Right lung (tissue), 5 donors: Measurements from ENCODE around the gene GBP6. TPM values are rescaled to one million over a fixed set of nuclear protein-coding genes. Genes with fewer than 3 reads are reported as not detected.
A peak's percentile ranks its signal among the peaks of the same experiment; 100 is the strongest.
"Not testable (repeated sequence)": the region's sequence is repeated elsewhere in the genome, so short reads cannot be mapped to it uniquely, and the experiment has no call there.

Experiments
- DNase-seq, 2 donors: peaks; one replicate each; pipeline ENCODE4 v3.0.0-alpha.2; 2013
- polyA plus RNA-seq, 5 donors: library from polyadenylated mRNA; unstranded; fragments of 120-200 nt; gene quantifications; one replicate each; pipeline versions ENCODE4 v1.2.1 to v1.2.3, GENCODE V29; 2013; ENCODE audit warnings: inconsistent platforms in 1 of 5, low replicate concordance in 1 of 5; ENCODE audit not compliant: insufficient read length in 5 of 5, insufficient read depth in 1 of 5

The GBP6 gene
- polyA plus RNA-seq, 5 donors: 0.21 to 1.1 (median 0.60) TPM

DNA sequence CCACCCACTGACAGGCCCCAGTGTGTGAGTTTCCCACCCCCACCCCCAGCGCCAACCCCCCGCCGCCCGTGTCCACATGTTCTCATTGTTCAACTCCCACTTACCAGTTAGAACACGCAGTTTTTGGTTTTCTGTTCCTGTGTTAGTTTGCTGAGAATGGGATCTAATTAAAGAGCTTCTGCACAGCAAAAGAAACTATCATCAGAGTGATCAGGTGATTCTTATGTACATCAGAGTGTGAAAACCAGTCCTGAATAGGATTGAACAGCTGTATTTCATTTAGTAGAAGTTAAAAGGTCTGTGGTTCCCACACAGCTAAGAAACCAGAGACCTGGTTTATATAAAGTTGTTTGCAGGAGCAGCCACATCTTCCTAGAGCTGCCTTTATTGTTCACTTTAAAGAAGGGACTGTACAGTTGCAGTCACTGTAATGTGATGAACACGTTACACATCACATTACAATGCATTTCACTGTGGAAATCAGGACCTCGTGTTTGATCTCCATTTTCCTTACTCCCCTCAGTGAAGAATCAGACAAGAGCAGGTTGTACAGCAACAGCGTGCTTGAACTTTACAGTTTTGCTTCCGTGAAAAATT lies 1.2 kb downstream of the GBP6 start:
- DNase-seq: no peak

DNA sequence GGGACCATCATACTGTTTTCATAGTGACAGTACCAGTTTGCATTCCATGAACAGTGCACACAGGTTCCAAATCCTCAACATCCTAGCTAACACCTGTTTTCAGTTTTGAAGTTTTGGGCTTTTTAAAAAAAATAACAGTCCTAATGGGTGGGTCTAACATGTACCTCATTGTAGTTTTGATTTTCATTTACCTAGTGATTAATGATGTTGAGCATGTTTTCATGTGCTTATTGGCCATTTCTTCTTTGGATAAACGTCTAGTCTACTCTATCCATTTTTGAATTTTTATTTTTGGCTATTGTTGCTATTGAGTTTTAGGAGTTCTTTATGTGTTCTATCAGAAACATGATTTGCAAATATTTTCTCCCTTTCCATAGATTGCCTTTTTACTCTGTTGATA lies 3.4 kb downstream of the GBP6 start:
- DNase-seq: no peak

DNA sequence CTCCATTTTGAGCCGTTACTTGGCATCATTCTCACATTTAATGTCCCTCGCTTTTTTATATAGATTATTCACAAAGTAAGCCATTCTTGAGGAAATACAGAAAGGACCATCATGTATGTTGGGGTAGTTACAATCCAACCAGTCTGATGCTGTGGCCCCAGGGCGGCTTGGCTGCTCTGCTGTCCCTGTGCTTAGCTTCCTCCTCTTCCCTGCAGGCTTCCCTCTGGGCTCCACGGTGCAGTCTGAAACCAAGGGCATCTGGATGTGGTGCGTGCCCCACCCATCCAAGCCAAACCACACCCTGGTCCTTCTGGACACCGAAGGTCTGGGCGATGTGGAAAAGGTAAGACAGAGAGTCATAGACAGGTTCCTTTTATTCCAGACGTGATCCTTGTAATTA lies 5.5 kb downstream of the GBP6 start:
- no peak for DNase-seq

DNA sequence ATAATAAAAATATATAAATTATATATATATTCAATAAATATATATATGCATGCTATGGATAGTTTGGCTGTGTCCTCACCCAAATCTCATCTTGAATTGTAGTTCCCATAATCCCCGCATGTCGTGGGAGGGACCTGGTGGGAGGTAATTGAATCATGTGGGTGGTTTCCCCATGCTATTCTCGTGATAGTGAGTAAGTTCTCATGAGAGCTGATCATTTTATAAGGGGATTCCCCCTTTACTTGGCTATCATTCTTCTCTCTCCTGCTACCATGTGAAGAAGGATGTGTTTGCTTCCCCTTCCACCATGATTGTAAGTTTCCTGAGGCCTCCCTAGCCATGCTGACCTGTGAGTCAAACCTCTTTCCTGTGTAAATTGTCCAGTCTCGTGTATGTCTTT lies 10.0 kb downstream of the GBP6 start:
- DNase-seq: not testable (repeated sequence)

DNA sequence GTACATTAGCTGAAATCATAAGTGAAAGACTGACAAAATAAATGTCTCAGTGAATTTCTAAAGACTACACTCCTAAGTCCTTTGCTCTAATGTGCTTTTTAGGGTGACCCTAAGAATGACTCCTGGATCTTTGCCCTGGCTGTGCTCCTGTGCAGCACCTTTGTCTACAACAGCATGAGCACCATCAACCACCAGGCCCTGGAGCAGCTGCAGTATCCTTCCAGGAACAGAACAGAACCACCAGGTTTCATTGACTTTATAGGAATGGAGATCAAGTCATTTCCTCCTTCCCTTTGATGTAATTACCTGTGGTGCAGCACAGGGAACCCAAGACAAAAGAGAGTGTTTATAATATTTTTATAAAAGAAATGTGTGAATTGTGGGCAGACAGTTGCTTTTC lies 14.1 kb downstream of the GBP6 start:
- no peak for DNase-seq

DNA sequence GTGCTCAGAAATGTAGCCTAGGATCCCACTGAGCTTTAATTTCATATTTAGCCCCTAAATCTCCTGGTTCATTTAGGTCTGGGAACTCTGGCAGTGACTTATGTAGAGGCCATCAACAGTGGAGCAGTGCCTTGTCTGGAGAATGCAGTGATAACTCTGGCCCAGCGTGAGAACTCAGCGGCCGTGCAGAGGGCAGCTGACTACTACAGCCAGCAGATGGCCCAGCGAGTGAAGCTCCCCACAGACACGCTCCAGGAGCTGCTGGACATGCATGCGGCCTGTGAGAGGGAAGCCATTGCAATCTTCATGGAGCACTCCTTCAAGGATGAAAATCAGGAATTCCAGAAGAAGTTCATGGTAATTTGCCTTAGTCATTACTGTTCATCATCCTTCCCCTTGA lies 17.8 kb downstream of the GBP6 start:
- DNase-seq: no peak

DNA sequence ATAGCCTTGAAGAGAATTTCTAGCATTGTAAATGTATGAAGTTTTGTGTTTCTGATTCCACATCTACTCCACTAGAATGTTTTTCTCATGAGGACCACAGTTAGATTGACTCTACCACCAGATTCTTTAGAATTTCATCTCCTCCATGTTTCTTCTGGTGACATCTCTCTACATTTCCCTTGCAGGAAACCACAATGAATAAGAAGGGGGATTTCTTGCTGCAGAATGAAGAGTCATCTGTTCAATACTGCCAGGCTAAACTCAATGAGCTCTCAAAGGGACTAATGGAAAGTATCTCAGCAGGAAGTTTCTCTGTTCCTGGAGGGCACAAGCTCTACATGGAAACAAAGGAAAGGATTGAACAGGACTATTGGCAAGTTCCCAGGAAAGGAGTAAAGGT lies 18.6 kb downstream of the GBP6 start:
- DNase-seq: no peak

DNA sequence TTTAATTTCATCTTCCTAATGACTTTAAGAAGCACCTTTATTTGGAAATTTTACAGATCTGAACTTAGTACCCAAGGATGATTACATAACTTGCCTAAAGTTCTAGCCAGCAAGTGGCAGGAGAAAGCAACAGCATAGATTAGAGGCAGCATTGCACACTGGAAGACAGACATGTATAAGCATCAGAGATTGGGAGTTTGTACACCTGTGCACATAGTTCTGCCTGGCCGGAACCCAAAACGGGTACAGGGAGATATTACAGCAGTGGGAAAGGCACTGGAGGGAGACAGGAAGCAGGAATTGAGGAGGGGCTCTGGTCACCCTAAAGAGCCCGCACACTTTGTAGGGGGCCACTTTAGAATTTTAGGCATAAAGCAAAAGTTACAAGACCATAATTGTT lies 19.3 kb downstream of the GBP6 start:
- DNase-seq: no peak

DNA sequence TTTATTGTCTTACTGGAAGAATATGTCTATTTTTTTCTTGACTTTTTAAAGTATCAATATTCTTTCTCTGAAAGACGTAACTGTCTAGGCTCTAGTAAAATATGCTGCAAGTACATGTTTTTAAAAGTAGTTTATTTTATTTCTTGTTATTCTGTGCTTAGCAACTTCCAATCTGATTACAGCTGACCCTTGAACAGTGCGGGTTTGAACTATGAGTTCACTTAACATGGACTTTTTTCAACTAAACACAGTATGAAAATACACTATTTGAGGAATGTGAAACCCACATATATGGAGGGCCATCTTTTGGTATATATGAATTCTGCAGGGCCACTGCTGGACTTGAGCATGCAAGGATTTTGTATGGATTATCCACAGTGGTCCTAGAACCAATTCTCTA lies 26.8 kb downstream of the GBP6 start:
- no peak for DNase-seq

DNA sequence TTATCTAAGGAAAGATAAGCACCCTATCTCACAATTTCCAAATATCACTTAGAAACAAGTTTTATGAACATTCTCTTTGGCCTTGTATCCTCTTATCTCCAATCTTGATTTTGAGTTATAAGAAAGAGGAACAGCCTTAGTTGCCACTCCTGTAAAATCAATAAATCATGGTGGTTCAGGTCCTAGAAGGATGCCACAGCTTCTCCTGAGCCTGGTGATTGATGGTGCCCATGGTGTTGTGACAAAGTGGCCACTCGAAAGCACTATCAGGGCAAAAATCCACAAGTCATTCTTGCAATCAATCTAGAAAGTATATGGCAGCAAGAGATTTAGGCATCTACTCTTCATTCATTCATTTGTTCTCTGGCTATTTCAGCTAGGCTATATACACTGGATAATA lies 27.8 kb downstream of the GBP6 start:
- DNase-seq: no peak

DNA sequence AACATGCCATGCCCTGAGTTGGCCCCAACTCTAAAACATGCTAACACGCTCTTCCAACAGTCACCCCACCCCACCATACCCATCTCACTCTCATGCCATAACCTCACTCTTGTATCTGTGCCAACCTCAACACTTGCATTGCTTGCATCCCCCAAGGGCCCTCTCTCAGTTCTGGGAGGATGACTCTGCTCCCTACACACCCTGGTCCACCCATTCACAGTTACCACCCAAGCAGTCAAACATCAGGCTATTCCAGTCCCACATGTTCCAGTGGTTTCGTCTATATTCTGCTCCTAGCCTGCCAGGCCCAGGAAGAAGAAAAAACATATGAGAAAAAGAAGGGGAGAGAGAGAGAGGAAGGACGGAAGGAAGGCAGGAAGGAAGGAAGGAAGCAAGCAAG lies 31.0 kb downstream of the GBP6 start:
- no peak for DNase-seq

DNA sequence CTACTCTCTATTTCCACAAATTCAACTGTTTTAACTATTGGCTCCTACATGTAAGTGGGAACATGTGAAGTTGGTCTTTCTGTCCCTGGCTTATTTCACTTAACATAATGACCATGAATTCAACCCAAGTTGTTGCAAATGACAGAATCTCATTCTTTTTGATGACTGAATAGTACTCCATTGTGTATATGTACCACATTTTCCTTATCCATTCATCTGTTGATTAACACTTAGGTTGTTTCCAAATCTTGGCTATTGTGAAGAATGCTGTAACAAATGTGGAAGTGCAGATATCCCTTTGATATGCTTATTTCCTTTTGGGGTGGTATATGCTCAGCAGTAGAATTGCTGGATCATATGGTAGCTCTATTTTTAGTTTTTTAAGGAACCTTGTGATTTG lies 33.0 kb downstream of the GBP6 start:
- no peak for DNase-seq

DNA sequence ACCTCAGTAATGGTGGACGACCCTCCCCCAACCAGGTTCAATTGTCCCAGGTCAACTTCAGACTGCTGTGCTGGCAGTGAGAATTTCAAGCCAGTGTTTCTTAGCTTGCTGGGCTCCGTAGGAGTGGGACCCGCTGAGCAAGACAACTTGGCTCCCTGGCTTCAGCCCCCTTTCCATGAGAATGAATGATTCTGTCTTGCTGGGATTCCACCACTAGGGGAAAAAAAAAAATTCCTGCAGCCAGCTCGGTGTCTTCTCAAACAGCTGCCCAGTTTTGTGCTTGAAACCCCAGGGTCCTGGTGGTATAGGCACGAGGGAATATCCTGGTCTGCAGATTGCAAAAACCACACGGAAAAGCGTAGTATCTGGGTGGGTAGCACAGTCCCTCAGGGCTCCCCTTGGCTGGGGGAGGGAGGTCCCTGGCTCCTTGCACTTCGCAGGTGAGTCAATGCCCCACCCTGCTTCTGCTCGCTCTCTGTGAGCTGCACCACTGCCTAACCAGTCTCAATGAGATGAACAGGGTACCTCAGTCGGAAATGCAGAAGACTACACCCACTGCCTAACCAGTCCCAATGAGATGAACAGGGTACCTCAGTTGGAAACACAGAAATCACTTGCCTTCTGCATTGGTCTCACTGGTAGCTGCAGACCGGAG lies 41.5 kb downstream of the GBP6 start:
- DNase-seq: no peak

DNA sequence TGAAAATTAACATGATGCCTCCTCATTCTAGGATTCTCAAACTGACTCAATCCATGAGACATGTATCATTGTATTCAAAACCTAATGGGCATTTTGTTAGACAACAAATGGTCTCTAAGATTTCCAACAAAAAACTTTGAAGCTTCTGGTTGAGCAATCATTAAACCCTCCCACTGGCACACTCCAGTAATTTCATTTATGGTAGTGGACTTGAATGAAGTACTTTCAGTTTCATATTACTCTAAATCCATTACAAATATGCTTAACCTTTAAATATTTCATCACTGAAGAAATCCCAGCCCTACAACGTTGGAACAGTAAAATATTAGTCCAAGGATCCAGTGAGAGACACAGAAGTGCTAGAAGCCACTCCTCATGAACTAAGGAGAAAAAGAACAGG lies 43.5 kb downstream of the GBP6 start:
- DNase-seq: peak; percentile 41 to 55

DNA sequence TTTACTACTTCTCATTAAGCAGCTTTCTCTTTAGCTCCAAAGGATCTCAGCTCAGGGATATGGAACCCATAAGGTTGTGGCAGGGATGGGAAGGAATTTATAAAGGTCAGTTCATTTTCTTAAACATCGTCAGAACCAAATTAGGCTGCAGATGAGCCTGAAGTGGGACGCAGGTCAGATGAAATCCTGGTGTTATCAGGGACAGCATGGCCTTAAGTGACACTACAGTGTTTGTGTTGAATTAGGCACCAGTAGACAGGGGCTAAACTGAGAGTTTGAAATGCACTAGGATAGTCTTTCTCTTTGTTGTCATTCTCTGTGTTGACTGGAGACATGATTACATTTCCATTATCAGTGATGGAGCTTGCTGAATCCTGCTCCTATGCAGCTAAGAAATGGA lies 43.9 kb downstream of the GBP6 start:
- DNase-seq: not testable (repeated sequence)

DNA sequence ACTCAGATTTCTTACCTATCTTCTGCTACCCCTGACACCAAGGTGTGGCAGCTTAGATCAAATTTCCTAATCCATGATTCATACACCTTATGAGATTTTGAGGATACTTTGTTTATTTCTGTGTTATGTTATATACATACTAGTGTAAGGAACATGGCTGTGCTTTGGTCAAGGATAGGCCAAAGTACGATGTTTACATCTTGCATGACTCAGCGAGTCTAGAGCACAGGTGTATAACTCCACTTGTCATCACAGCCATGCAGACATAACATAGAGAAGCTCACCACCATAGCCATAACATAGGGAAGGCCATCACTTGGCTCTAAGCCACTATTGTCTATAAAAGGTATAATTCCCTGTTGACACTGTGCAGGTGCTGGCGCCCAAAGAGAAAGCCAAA lies 61.2 kb downstream of the GBP6 start:
- no peak for DNase-seq

DNA sequence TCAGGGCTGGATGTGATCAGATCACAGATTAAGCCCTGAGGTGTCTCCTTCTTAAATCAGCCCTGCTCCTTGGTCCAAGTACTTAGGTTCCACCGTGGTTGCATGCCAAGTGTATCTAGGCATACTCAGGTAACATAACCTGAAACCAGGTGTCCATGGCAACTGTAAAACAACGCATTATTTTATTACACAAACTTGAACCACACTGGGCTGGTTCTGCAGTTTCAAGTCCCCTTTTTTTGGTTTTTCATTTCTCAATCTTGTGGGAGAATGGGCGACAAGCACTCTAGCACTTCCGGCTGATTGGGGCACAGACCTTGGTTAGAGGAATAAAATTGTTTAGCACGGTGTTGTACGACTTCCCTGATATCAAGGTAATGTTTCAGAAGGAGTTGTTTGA lies 65.2 kb downstream of the GBP6 start:
- DNase-seq: no peak

DNA sequence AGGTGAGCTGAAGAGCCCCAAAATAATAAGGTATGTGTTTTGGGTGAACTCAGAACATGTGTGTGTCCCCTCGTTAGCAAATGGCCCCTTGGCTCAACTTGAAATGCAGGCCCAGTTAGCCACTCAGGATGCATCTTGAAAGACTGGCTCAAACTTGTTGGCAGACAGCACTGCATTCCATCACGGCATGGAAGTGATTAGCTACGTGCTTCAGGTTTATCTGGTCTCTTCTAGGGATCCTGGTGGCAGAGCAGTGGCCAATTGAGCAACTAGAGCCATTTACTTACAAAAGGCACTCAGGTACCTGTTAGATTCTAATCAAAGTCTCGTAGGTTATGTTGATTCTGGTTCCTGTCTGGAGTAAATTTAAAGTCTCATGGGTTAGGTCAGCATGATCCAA lies 65.8 kb downstream of the GBP6 start:
- not testable (repeated sequence) for DNase-seq

DNA sequence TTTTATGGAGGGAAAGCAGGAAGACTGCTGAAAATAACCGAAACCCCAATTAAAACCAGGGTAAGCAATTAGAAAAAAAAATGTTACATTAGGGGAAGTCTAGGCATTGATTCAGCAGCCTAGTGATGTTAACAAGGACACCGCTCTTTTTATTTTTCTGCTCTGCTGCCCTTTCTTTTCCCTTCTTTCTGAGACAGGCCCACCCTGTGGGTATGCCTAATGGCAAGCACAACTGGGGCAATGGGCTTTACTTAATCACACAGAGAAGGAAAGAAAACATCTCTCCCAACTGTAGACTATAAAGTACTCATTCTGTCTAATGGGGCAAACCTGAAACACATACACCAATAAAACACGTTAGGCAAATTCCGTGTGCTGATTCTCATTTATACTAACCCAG lies 69.6 kb downstream of the GBP6 start:
- no peak for DNase-seq

DNA sequence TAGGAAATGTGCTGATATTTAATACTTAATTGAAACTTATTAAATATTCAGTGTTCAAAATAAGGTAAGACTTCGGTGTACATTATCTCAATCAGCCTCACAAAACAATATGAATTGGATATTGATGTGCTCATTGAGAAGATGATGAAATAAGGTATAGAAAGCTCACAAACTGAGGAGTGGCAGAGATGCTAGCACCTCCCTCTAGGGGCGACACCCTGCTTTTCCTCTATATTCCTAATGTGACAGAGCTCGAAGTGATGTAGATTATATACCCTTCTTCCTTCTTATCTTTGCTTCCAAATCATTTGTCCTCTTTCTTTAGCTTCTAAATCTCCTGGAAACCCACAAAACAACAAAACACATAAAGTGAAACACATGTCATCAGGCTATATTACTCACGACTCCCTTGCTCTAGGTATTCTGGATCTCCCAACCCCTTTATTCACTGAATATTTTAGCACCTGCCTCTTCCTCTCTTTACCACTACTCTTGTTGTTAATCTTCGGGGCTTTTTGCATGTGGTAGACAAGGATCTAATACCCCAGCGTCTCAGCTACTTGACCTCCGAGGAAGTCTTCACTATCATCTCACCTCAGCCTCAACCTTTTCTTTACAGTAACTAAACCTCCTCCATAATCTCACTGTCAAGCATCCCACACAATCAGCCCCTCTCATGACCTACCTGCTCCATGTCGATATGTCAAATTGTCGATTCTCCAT lies 70.4 kb downstream of the GBP6 start:
- not testable (repeated sequence) for DNase-seq
